OCI-LY3 (cell line): ENCODE results near the gene KLHL9.
A peak's percentile ranks its signal among the peaks of the same experiment; 100 is the strongest.

Experiments used
- H2AFZ ChIP-seq: fragments of 200-600, 300-600 bp; shearing (Covaris generic); 2 replicates; pipeline ENCODE4 v1.6.0; 2014; ENCODE audit warnings: antibody characterized with exemption, low read depth, low read length
- H3K27ac ChIP-seq: fragments of 200-600, 300-600 bp; sonication (generic); 2 replicates; pipeline ENCODE4 v1.5.1; 2014; ENCODE audit warnings: mild to moderate bottlenecking, low read length, moderate library complexity, mixed read lengths
- H3K27me3 ChIP-seq: fragments of 200-600, 300-600 bp; sonication (generic); 2 replicates; pipeline ENCODE4 v1.6.1; 2014; ENCODE audit warnings: low read depth, low read length, mixed read lengths
- H3K36me3 ChIP-seq: fragments of 200-600, 300-600 bp; sonication (generic); replicated peaks from 2 replicates; pipeline ENCODE3; 2014; ENCODE audit warnings: low read depth, low read length, mixed read lengths
- H3K4me1 ChIP-seq: fragments of 300-600, 200-600 bp; sonication (generic); 2 replicates; pipeline ENCODE4 v1.6.1; 2014; ENCODE audit warnings: low read length, mixed read lengths
- H3K4me2 ChIP-seq: fragments of 200-600, 300-600 bp; sonication (generic); 2 replicates; pipeline ENCODE4 v1.6.1; 2014; ENCODE audit warnings: low read length, mixed read lengths
- H3K4me3 ChIP-seq: fragments of 300-600, 200-600 bp; sonication (generic); 2 replicates; pipeline ENCODE4 v1.5.1; 2014; ENCODE audit warnings: antibody characterized with exemption, mild to moderate bottlenecking, low read length, moderate library complexity
- H3K79me2 ChIP-seq: fragments of 300-600, 200-600 bp; shearing (Covaris generic); 2 replicates; pipeline ENCODE4 v1.6.1; 2014; ENCODE audit warnings: mild to moderate bottlenecking, low read length, mixed read lengths
- H3K9ac ChIP-seq: fragments of 300-600, 200-600 bp; shearing (Covaris generic); 2 replicates; pipeline ENCODE4 v1.6.0; 2014; ENCODE audit warnings: mild to moderate bottlenecking, low read length, moderate library complexity
- H3K9me3 ChIP-seq: fragments of 200-600, 300-600 bp; shearing (Covaris generic); 2 replicates; pipeline ENCODE4 v1.6.1; 2014; ENCODE audit warnings: low read length, mixed read lengths; ENCODE audit not compliant: insufficient read depth
- H4K20me1 ChIP-seq: fragments of 200-600, 300-600 bp; sonication (generic); 2 replicates; pipeline ENCODE4 v1.6.1; 2016; ENCODE audit warnings: low read length, mixed read lengths; ENCODE audit not compliant: insufficient read depth
- EZH2phosphoT487 ChIP-seq: fragments of 200-600 bp; shearing (Covaris generic); IDR thresholded peaks from 2 replicates; pipeline ENCODE4 v1.6.1; 2018; ENCODE audit warnings: antibody characterized with exemption, mixed run types, low read depth
- TF ChIP-seq, protein P1 (sequence below): fragments of 200-600, 300-600 bp; sonication (generic); IDR thresholded peaks from 2 replicates; pipeline ENCODE4 v1.5.1; 2014; ENCODE audit warnings: antibody characterized with exemption, low read length, low read depth

KLHL9 gene

DNA sequence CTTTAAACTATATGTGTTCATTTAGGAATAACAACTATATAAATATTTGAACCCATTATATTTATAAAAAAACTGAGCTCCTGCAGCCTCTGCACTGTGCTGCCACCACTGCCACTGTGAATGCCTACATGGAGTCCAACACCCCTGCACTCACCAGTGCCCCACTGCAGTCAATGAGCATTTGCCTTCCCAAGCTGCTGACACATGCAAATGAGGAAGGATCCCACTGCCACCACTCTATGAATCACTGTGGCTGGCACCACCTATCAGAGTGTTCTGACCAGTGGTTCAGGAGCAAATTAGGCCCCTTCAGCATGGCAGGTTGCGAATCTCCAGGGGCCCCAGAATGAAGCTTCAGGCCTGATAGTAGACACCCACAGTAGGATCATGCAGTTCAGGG, 39.2 kb downstream of the KLHL9 start:
- Histone ChIP-seq H3K27ac (no peak overlapping the region), H3K36me3 (no peaks in the 10 kb centered on the region), H3K4me3 (no peak overlapping the region), H4K20me1 (peaks cover 21% of the 10 kb centered on the region), H3K79me2 (no peaks in the 10 kb centered on the region), H2AFZ (no peak overlapping the region), H3K9me3 (no peaks in the 10 kb centered on the region), H3K9ac (no peak overlapping the region), H3K4me1 (peaks cover 33% of the 10 kb centered on the region), H3K27me3 (peaks cover 50% of the 10 kb centered on the region), H3K4me2 (no peak overlapping the region)
- TF ChIP-seq, protein P1, sequence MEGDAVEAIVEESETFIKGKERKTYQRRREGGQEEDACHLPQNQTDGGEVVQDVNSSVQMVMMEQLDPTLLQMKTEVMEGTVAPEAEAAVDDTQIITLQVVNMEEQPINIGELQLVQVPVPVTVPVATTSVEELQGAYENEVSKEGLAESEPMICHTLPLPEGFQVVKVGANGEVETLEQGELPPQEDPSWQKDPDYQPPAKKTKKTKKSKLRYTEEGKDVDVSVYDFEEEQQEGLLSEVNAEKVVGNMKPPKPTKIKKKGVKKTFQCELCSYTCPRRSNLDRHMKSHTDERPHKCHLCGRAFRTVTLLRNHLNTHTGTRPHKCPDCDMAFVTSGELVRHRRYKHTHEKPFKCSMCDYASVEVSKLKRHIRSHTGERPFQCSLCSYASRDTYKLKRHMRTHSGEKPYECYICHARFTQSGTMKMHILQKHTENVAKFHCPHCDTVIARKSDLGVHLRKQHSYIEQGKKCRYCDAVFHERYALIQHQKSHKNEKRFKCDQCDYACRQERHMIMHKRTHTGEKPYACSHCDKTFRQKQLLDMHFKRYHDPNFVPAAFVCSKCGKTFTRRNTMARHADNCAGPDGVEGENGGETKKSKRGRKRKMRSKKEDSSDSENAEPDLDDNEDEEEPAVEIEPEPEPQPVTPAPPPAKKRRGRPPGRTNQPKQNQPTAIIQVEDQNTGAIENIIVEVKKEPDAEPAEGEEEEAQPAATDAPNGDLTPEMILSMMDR: no peak
- no peak for TF ChIP-seq EZH2phosphoT487

- Histone ChIP-seq H3K4me1 (peaks cover 33% of the 10 kb centered on the region), H3K79me2 (no peaks in the 10 kb centered on the region), H3K27ac (no peak overlapping the region), H3K9ac (no peak overlapping the region), H2AFZ (no peak overlapping the region), H3K27me3 (peaks cover 52% of the 10 kb centered on the region), H3K4me3 (peak overlapping the region; percentile 14; the same call in 1 of the 2 replicates), H3K4me2 (peak overlapping the region; percentile 45), H3K36me3 (no peaks in the 10 kb centered on the region), H3K9me3 (no peaks in the 10 kb centered on the region), H4K20me1 (peaks cover 21% of the 10 kb centered on the region)
- TF ChIP-seq, protein P1: no peak
- peak; percentile 73; the same call in 1 of the 2 replicates for TF ChIP-seq EZH2phosphoT487
Observed at GRCh38 chr9:21294904-21295538, 40.2 kb downstream of the KLHL9 start.

GRCh38 chr9:21294364-21294774, 40.8 kb downstream of the KLHL9 start:
- TF ChIP-seq EZH2phosphoT487: no peak
- TF ChIP-seq, protein P1: no peak
- no peak overlapping the region for H2AFZ ChIP-seq
- H4K20me1 ChIP-seq: peaks cover 21% of the 10 kb centered on the region
- H3K4me3 ChIP-seq: peak overlapping the region; percentile 14; the same call in 1 of the 2 replicates
- no peak overlapping the region for H3K9ac ChIP-seq
- H3K4me1 ChIP-seq: peaks cover 33% of the 10 kb centered on the region
- H3K27ac ChIP-seq: no peak overlapping the region
- H3K27me3 ChIP-seq: peaks cover 57% of the 10 kb centered on the region
- peak overlapping the region; percentile 45 for H3K4me2 ChIP-seq
- no peaks in the 10 kb centered on the region for H3K9me3 ChIP-seq
- no peaks in the 10 kb centered on the region for H3K79me2 ChIP-seq
- H3K36me3 ChIP-seq: no peaks in the 10 kb centered on the region

- peaks cover 13% of the 10 kb centered on the region; the same call in 1 of the 2 replicates for H4K20me1 ChIP-seq
- peaks cover 28% of the 10 kb centered on the region for H3K4me1 ChIP-seq
- H3K36me3 ChIP-seq: no peaks in the 10 kb centered on the region
- H2AFZ ChIP-seq: no peak overlapping the region
- TF ChIP-seq EZH2phosphoT487: no peak
- TF ChIP-seq, protein P1: no peak
- peaks cover 68% of the 10 kb centered on the region for H3K27me3 ChIP-seq
- H3K4me3 ChIP-seq: no peak overlapping the region
- no peak overlapping the region for H3K27ac ChIP-seq
- H3K9ac ChIP-seq: no peak overlapping the region
- H3K79me2 ChIP-seq: no peaks in the 10 kb centered on the region
- no peaks in the 10 kb centered on the region for H3K9me3 ChIP-seq
- H3K4me2 ChIP-seq: no peak overlapping the region
Observed at GRCh38 chr9:21289848-21290247, 45.4 kb downstream of the KLHL9 start.
